Mesendoderm (in vitro differentiated cells): ENCODE data around the gene GNS.
A peak's percentile ranks its signal among the peaks of the same experiment; 100 is the strongest.

ENCODE experiments used
- DNase-seq: peaks from one replicate; pipeline ENCODE4 v3.0.0; 2013
- H2AK5ac ChIP-seq: 2 replicates; pipeline ENCODE4 v1.6.1; 2013; ENCODE audit warnings: low read length, inconsistent platforms
- H2BK120ac ChIP-seq: 2 replicates; pipeline ENCODE4 v1.6.1; 2013; ENCODE audit warnings: low read depth, mild to moderate bottlenecking, low read length, moderate library complexity, mixed read lengths
- H2BK15ac ChIP-seq: replicated peaks from 2 replicates; pipeline ENCODE4 v1.6.1; 2013; ENCODE audit warnings: low read depth, mild to moderate bottlenecking, moderate library complexity
- H2BK5ac ChIP-seq: 2 replicates; pipeline ENCODE4 v1.6.1; 2013; ENCODE audit warnings: low read length, inconsistent platforms
- H3K18ac ChIP-seq: 2 replicates; pipeline ENCODE4 v1.6.1; 2013; ENCODE audit warnings: mild to moderate bottlenecking, low read length, mixed read lengths
- H3K23ac ChIP-seq: one replicate; pipeline ENCODE4 v1.6.1; 2013; ENCODE audit warnings: low read length
- H3K27ac ChIP-seq: 2 replicates; pipeline ENCODE4 v1.5.1; 2013; ENCODE audit warnings: low read depth, mild to moderate bottlenecking, inconsistent platforms, low read length, moderate library complexity
- H3K27me3 ChIP-seq: 2 replicates; pipeline ENCODE4 v1.6.1; 2013; ENCODE audit warnings: low read length, control low read depth, mild to moderate bottlenecking, inconsistent platforms; ENCODE audit not compliant: insufficient read depth, poor library complexity
- H3K36me3 ChIP-seq: 2 replicates; pipeline ENCODE4 v1.6.1; 2013; ENCODE audit warnings: low read length, inconsistent platforms; ENCODE audit not compliant: control insufficient read depth, insufficient read depth
- H3K4ac ChIP-seq: one replicate; pipeline ENCODE4 v1.6.1; 2013; ENCODE audit warnings: low read depth, mild to moderate bottlenecking, low read length, moderate library complexity
- H3K4me1 ChIP-seq: 2 replicates; pipeline ENCODE4 v1.6.1; 2013; ENCODE audit warnings: low read depth, low read length, inconsistent platforms; ENCODE audit not compliant: control insufficient read depth
- H3K4me2 ChIP-seq: 2 replicates; pipeline ENCODE4 v1.6.1; 2013; ENCODE audit warnings: low read length
- H3K4me3 ChIP-seq: 2 replicates; pipeline ENCODE4 v1.5.1; 2013; ENCODE audit warnings: mild to moderate bottlenecking, low read length
- H3K56ac ChIP-seq: one replicate; pipeline ENCODE4 v1.6.1; 2013; ENCODE audit warnings: low read length
- H3K79me1 ChIP-seq: 2 replicates; pipeline ENCODE4 v1.6.1; 2013; ENCODE audit warnings: low read length, inconsistent platforms
- H3K79me2 ChIP-seq: 2 replicates; pipeline ENCODE4 v1.6.1; 2013; ENCODE audit warnings: mild to moderate bottlenecking, low read length; ENCODE audit not compliant: control insufficient read depth, insufficient read depth
- H3K9ac ChIP-seq: 2 replicates; pipeline ENCODE4 v1.6.1; 2013; ENCODE audit warnings: low read length, inconsistent platforms
- H4K5ac ChIP-seq: one replicate; pipeline ENCODE4 v1.6.1; 2013; ENCODE audit warnings: low read length
- H4K8ac ChIP-seq: one replicate; pipeline ENCODE4 v1.6.1; 2013; ENCODE audit warnings: low read depth, mild to moderate bottlenecking, control low read depth, low read length, moderate library complexity
- WGBS: extraction: QIAGEN DNeasy Blood & Tissue Kit; methylation state at CpG from one replicate; pipeline ENCODE4 v1.1.7; 2013; ENCODE audit warnings: low lambda C conversion rate, missing lambda C conversion rate; ENCODE audit not compliant: insufficient coverage; ENCODE audit errors: extremely low coverage; 5-methylcytosine and 5-hydroxymethylcytosine counted together

The GNS gene

GRCh38 chr12:64699504-64700115, 59.6 kb downstream of the GNS start:
- H3K4ac ChIP-seq, result no peak overlapping the region
- H2BK5ac ChIP-seq, result no peak overlapping the region
- no peak overlapping the region for H3K4me2 ChIP-seq
- H3K4me3 ChIP-seq, result no peak overlapping the region
- no peaks in the 10 kb centered on the region for H3K4me1 ChIP-seq
- H3K9ac ChIP-seq, result no peak overlapping the region
- no peak overlapping the region for H2AK5ac ChIP-seq
- H3K23ac ChIP-seq, result no peak overlapping the region
- no peaks in the 10 kb centered on the region for H3K79me1 ChIP-seq
- no peaks in the 10 kb centered on the region for H3K27me3 ChIP-seq
- H2BK120ac ChIP-seq, result no peak overlapping the region
- H3K18ac ChIP-seq, result no peak overlapping the region
- WGBS, result no CpG with 5 or more reads among the region's 12 CpGs
- no peak overlapping the region for H4K5ac ChIP-seq
- H2BK15ac ChIP-seq, result no peak overlapping the region
- no peak overlapping the region for H4K8ac ChIP-seq
- no peak overlapping the region for H3K27ac ChIP-seq
- no peak overlapping the region for H3K56ac ChIP-seq
- no peak for DNase-seq
- H3K36me3 ChIP-seq, result no peaks in the 10 kb centered on the region
- H3K79me2 ChIP-seq, result no peaks in the 10 kb centered on the region

DNA sequence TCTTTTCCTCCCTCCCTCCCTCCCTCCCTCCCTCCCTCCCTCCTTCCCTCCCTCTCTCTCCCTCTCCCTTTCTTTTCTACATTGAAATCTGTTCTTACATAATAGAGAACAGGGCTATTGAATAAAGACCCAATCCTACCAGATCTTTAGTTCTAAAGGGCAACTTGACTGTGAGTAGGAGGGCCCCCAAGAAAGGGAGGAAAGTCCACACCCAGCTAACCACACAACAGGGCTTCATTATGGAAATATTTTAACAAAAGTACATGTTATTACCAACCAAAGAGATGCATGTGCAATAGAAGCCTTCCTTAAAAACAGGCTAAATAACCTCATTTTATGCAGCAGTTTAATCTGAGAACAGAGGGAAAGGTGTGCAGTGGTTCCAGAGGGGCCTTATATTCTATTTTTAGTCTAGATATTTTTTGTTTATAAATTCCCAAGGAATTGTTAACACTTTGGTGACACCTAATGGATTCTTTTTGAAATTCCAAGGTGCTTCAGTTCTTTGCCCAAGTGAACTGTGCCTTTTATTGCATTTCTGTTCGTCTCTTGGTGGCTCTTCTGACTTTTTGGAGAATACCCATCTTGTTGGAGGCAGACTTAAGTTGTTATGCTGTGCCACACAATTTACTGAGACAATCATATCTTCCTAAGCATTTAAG, 63.0 kb downstream of the GNS start:
- H3K4me2 ChIP-seq, result no peak overlapping the region
- no peak overlapping the region for H3K56ac ChIP-seq
- H2BK5ac ChIP-seq, result no peak overlapping the region
- peaks cover 9% of the 10 kb centered on the region for H3K4me1 ChIP-seq
- no peaks in the 10 kb centered on the region for H3K36me3 ChIP-seq
- H3K4me3 ChIP-seq, result no peak overlapping the region
- no peak overlapping the region for H2AK5ac ChIP-seq
- no peaks in the 10 kb centered on the region for H3K27me3 ChIP-seq
- no peak overlapping the region for H3K4ac ChIP-seq
- H2BK120ac ChIP-seq, result no peak overlapping the region
- no peak overlapping the region for H3K18ac ChIP-seq
- no CpG with 5 or more reads among the region's 1 CpG for WGBS
- H3K79me1 ChIP-seq, result no peaks in the 10 kb centered on the region
- H3K23ac ChIP-seq, result no peak overlapping the region
- no peak overlapping the region for H3K9ac ChIP-seq
- no peak overlapping the region for H4K8ac ChIP-seq
- H4K5ac ChIP-seq, result no peak overlapping the region
- no peaks in the 10 kb centered on the region for H3K79me2 ChIP-seq
- H3K27ac ChIP-seq, result no peak overlapping the region
- no peak overlapping the region for H2BK15ac ChIP-seq
- no peak for DNase-seq

DNA sequence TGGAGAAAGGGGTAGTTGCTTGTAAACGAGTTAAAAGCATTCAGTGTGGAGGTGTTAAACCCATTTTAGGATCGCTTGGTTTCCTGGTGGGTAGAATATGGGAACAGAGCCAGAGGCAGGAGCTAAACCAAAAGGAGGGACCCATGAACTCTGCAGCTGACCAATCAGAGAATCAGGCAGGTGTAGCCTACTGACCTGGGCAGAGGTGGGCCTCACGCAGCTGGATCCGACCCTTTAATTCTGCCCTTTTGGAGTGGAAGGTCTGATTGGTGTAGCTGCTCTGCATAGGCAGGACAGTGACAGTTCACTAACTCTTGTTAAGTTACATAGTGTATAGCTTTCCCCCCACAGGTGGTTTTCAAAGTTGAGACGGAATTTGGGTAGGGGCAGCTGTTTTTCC, 63.7 kb downstream of the GNS start:
- no peak overlapping the region for H3K23ac ChIP-seq
- no CpG with 5 or more reads among the region's 5 CpGs for WGBS
- H3K18ac ChIP-seq, result no peak overlapping the region
- H3K9ac ChIP-seq, result no peak overlapping the region
- H2BK15ac ChIP-seq, result no peak overlapping the region
- H2BK120ac ChIP-seq, result no peak overlapping the region
- DNase-seq, result no peak
- H2AK5ac ChIP-seq, result no peak overlapping the region
- H3K79me2 ChIP-seq, result no peaks in the 10 kb centered on the region
- H4K5ac ChIP-seq, result no peak overlapping the region
- no peak overlapping the region for H3K56ac ChIP-seq
- H3K4me2 ChIP-seq, result no peak overlapping the region
- no peaks in the 10 kb centered on the region for H3K36me3 ChIP-seq
- no peak overlapping the region for H3K4ac ChIP-seq
- no peak overlapping the region for H2BK5ac ChIP-seq
- H3K27ac ChIP-seq, result peak overlapping the region; percentile 22
- H3K4me3 ChIP-seq, result no peak overlapping the region
- no peaks in the 10 kb centered on the region for H3K79me1 ChIP-seq
- peaks cover 10% of the 10 kb centered on the region for H3K4me1 ChIP-seq
- no peak overlapping the region for H4K8ac ChIP-seq
- H3K27me3 ChIP-seq, result no peaks in the 10 kb centered on the region

- H3K79me2 ChIP-seq, result no peaks in the 10 kb centered on the region
- H2BK15ac ChIP-seq, result no peak overlapping the region
- no peak overlapping the region for H3K9ac ChIP-seq
- H4K5ac ChIP-seq, result no peak overlapping the region
- no peaks in the 10 kb centered on the region for H3K27me3 ChIP-seq
- H3K4me1 ChIP-seq, result peaks cover 10% of the 10 kb centered on the region
- H2BK120ac ChIP-seq, result no peak overlapping the region
- H3K18ac ChIP-seq, result no peak overlapping the region
- peaks cover 1% of the 10 kb centered on the region for H3K79me1 ChIP-seq
- no peak overlapping the region for H2AK5ac ChIP-seq
- no CpG with 5 or more reads among the region's 18 CpGs for WGBS
- no peak overlapping the region for H3K27ac ChIP-seq
- H4K8ac ChIP-seq, result no peak overlapping the region
- H3K56ac ChIP-seq, result no peak overlapping the region
- H2BK5ac ChIP-seq, result no peak overlapping the region
- no peak overlapping the region for H3K4ac ChIP-seq
- no peak overlapping the region for H3K4me2 ChIP-seq
- H3K4me3 ChIP-seq, result no peak overlapping the region
- DNase-seq, result no peak
- H3K23ac ChIP-seq, result no peak overlapping the region
- no peaks in the 10 kb centered on the region for H3K36me3 ChIP-seq
These were observed 64.8 kb downstream of the GNS start for GRCh38 chr12:64694130-64695040.

DNA sequence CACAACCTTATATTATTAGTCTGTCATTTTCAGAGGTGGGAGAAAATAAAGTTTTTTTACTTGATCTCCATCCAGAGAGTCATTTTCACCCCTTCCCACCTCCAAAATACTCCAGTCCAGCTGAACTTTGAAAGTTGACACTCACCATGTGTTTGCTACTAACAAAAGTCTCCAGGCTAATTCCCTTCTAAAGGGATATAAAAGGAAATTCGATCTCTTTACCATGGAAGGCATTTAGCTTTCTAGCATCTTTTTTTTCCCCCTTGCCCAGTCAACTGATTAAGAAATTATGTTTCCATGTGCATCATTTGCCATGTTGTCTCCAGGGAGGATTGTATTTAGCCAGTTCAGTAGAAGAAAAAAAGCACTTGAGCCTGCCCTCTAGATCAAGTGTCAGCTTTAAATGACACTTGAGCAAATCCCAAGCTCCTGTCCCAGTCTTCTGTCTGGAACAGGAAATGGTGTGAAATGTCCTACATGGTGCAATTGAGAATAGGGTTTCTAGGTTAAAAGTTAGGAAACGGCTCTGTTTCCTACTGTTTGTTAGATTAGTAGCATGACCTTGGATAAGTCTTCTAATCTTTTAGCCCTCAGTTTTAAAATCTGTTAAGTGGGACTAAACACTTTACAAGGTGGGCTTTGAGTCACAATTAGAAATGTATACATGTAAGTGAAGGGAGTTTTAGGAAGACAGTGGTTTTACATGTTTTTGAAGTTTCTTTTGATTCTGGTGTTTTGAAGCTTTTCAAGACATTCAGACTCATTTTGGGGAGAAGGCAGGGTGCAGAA, 67.2 kb downstream of the GNS start:
- no peak overlapping the region for H2BK5ac ChIP-seq
- H3K23ac ChIP-seq, result no peak overlapping the region
- peaks cover 6% of the 10 kb centered on the region for H3K79me2 ChIP-seq
- H3K27me3 ChIP-seq, result no peaks in the 10 kb centered on the region
- H3K4me3 ChIP-seq, result no peak overlapping the region
- no peaks in the 10 kb centered on the region for H3K36me3 ChIP-seq
- peaks cover 10% of the 10 kb centered on the region for H3K4me1 ChIP-seq
- no peak overlapping the region for H3K4ac ChIP-seq
- no peak overlapping the region for H3K4me2 ChIP-seq
- H3K79me1 ChIP-seq, result peaks cover 8% of the 10 kb centered on the region
- peak overlapping the region; percentile 14 for H3K18ac ChIP-seq
- H3K27ac ChIP-seq, result peak overlapping the region; percentile 33
- WGBS, result no CpG with 5 or more reads among the region's 2 CpGs
- no peak overlapping the region for H2BK120ac ChIP-seq
- no peak overlapping the region for H3K9ac ChIP-seq
- H4K8ac ChIP-seq, result no peak overlapping the region
- DNase-seq, result peak; percentile 57
- no peak overlapping the region for H2AK5ac ChIP-seq
- H4K5ac ChIP-seq, result no peak overlapping the region
- no peak overlapping the region for H2BK15ac ChIP-seq
- no peak overlapping the region for H3K56ac ChIP-seq
